Measurements from ENCODE around the gene C8G.

Gene C8G

GRCh38 chr9:136941231-136942111, 3.6 kb upstream of the C8G start:
- no peak for DNase-seq (ENCODE audit: low read depth)

- DNase-seq (ENCODE audit: low read depth): no peak
Observed at GRCh38 chr9:136942112-136942880, 2.7 kb upstream of the C8G start.

DNA sequence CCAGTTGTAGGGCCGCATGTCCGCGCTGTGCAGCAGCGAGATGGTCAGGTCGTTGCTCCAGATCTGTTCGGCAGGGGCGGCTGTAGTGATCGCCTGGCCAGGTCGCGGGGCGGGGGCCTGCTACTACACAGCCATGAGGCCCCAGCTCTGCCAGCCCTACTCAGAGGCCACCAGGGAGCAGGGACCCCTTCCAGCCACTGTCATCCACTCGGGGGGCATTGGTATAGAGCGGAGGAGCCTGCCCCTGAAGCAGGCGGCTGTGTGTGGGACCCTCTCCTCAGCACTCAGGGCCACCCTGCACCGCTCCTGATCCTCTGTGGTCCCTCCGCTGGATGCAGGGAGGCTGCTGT, 2.2 kb upstream of the C8G start:
- DNase-seq (ENCODE audit: low read depth): no peak

DNA sequence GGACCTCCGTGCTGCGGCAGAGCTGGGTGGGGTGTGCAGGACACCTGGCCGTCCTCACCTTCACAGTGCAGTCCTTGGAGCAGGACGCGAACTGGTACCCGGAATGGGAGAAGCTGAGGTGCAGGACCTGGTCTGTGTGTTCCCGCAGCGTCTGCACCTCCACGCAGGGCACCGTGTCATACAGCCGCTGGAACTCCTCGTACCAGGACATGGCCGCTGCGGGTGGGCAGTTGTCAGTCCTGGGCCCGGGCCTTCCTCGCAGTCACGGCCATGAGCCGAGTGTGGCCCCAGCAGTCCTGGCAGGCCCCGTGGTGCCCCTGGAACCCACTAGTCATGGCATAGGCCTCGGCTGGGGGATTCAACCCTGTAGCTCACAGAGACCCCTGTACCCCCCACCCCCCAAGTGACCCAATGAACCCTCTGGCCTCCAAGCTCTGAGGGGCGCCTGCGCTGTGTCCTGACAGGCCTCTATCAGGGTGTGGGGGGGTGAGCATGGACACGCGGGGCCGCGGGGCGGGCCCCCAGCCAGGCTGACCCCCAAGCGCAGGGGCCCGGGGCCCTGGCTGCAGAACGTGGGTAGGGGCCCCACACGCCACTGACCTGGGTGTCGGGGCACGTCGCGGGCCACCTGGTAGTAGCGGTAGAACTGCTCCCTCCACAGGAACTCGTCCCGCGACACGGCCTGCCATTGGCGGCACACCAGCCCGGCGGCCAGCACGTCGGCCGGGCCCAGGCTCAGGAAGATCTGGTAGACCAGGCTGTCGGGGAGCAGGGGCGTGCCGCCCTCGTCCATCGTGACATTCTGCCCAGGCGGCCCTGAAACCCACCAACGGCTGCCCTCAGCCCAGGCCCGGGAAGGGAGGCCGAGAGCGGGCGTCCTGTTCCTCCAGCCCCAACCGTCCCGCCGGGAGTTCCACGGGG, 1.5 kb upstream of the C8G start:
- DNase-seq (ENCODE audit: low read depth): no peak

GRCh38 chr9:136944212-136944518, 878 bp upstream of the C8G start:
- no peak for DNase-seq (ENCODE audit: low read depth)

DNA sequence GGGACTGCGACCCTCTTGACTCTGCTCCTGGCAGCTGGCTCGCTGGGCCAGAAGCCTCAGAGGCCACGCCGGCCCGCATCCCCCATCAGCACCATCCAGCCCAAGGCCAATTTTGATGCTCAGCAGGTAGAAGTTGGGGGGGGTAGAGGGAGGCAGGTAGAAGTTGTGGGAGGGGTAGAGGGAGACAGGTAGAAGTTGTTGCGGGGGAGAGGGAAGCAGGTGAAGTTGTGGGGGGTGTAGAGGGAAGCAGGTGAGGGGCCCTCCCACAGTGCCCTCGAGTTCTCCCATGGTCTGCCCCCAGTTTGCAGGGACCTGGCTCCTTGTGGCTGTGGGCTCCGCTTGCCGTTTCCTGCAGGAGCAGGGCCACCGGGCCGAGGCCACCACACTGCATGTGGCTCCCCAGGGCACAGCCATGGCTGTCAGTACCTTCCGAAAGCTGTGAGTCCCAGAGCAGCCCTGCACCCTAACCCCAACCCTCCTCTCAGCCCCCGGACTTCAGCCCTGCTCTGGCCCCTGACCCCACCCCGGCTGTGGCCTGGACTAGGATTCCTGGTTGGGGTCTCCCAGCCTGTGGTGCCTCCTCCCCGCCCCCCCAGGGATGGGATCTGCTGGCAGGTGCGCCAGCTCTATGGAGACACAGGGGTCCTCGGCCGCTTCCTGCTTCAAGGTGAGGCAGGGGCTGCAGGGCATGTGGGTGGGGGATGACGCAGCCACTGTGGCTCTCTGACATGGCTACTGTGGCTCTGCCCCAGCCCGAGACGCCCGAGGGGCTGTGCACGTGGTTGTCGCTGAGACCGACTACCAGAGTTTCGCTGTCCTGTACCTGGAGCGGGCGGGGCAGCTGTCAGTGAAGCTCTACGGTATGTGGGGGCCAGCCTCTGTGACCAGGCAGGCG, 537 bp downstream of the C8G start:
- DNase-seq (ENCODE audit: low read depth): no peak

- no peak for DNase-seq (ENCODE audit: low read depth)
Observed at GRCh38 chr9:136946228-136947027, 1.4 kb downstream of the C8G start.

GRCh38 chr9:136947028-136947891, 2.2 kb downstream of the C8G start:
- DNase-seq (ENCODE audit: low read depth): no peak

- no peak for DNase-seq (ENCODE audit: low read depth)
Observed at GRCh38 chr9:136947955-136948510, 3.0 kb downstream of the C8G start.

- DNase-seq (ENCODE audit: low read depth): no peak
Observed at GRCh38 chr9:136949239-136949816, 4.3 kb downstream of the C8G start.

DNA sequence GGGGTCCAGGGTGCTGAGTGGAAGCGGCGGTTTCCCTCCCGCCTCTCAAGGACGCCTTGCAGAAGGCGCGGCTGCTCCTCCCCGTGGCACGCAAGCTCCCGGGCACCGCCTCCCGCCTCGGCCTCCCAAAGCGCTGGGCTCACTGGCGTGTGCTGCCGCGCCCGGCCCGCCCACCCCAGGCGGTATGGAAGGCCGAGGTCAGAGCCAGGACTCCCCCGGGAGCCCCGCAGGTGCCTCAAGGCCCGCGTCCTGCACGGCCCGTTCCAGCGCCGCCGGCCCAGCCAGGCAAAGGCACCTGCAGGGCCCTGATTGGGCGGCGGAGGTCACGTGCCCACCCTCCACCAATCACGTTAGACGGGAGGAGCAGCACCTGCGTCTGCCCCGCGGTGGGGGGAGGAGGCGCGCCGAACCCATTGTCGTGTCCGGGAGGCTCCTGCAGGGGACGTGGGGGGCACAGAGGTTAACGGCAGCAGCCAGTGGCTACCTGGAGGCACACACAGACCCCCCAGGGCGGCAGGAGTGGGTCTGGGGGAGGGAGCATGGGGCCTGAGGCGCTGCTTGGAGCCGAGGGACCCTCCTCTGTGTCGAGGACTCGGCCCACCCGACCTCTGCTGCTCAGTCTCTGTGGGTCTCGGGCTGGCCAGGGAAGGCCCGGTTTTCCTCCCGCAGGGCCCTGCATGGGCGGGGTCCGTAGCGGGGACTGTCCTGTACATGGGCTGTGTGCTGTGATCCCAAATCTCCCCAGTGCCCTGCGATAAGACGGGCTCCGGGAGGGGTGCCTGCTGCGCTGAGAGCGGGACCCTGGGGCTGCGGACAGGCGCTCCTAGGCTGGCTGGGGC, 5.0 kb downstream of the C8G start:
- peak; percentile 95 for DNase-seq (ENCODE audit: low read depth)

GRCh38 chr9:136950656-136951276, 5.7 kb downstream of the C8G start:
- DNase-seq (ENCODE audit: low read depth): no peak

GRCh38 chr9:136951541-136952320, 6.7 kb downstream of the C8G start, which contains the start of gene LCN12:
LCN12 (plus strand) TSS chr9:136952273; CDS start chr9:136952328, 55 bp downstream.
- DNase-seq (ENCODE audit: low read depth): no peak

DNA sequence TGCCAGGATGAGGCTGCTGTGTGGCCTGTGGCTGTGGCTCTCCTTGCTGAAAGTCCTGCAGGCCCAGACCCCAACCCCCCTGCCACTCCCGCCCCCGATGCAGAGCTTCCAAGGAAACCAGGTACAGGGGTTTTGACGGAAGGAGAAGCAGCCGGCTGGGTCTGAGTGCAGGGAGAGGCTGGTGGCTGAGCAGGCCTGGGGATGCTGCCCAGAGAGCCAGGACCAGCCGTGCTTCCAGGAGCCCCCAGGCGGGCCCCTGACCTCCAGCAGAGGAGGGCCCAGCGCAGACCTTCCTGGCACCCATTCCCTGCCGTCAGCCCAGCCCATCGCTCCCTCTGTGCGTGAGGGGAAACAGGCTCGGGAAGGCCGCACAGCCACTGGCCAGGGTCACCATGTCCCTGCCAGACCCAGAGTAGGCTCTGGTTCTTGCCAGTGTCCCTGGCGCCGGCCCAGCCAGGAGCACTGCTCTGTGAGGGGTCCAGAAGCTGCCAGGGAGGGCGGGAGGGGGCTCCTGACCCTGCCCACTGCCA, 7.3 kb downstream of the C8G start:
- no peak for DNase-seq (ENCODE audit: low read depth)

GRCh38 chr9:136952876-136953770, 8.1 kb downstream of the C8G start:
- DNase-seq (ENCODE audit: low read depth): no peak

Data from stimulated activated CD8-positive, alpha-beta memory T cell treated with anti-CD3 and anti-CD28 coated beads, Interleukin-12 subunit alpha, Interleukin-12 subunit beta, amount 100 ng/mL, for 1 hour (primary cell).